ENCODE results near the gene CCN6.

Gene CCN6

GRCh38 chr6:112113431-112113830 is 59.5 kb downstream of the CCN6 start:
- no peak for DNase-seq (ENCODE audit: low read depth)
- no peak for TF ChIP-seq CTCF (conservative IDR thresholded peaks at IDR 0.05; ENCODE audit: low read depth, low read length)
- no peak overlapping the region for H3K4me3 ChIP-seq (ENCODE audit: low read length)

- H3K4me3 ChIP-seq (ENCODE audit: low read length) = no peak overlapping the region
- no peak for TF ChIP-seq CTCF (conservative IDR thresholded peaks at IDR 0.05; ENCODE audit: low read depth, low read length)
- DNase-seq (ENCODE audit: low read depth) = no peak
These were observed 60.0 kb downstream of the CCN6 start for GRCh38 chr6:112113918-112114317.

- no peak for DNase-seq (ENCODE audit: low read depth)
- no peak overlapping the region for H3K4me3 ChIP-seq (ENCODE audit: low read length)
- no peak for TF ChIP-seq CTCF (conservative IDR thresholded peaks at IDR 0.05; ENCODE audit: low read depth, low read length)
These were observed 60.8 kb downstream of the CCN6 start for GRCh38 chr6:112114577-112115223.

GRCh38 chr6:112116221-112116620 is 62.3 kb downstream of the CCN6 start:
- no peak for DNase-seq (ENCODE audit: low read depth)
- no peak overlapping the region for H3K4me3 ChIP-seq (ENCODE audit: low read length)
- no peak for TF ChIP-seq CTCF (conservative IDR thresholded peaks at IDR 0.05; ENCODE audit: low read depth, low read length)

GRCh38 chr6:112117554-112117953 is 63.6 kb downstream of the CCN6 start:
- no peak overlapping the region for H3K4me3 ChIP-seq (ENCODE audit: low read length)
- DNase-seq (ENCODE audit: low read depth) = no peak
- TF ChIP-seq CTCF (conservative IDR thresholded peaks at IDR 0.05; ENCODE audit: low read depth, low read length) = no peak

GRCh38 chr6:112118034-112118433 is 64.1 kb downstream of the CCN6 start:
- DNase-seq (ENCODE audit: low read depth) = no peak
- no peak for TF ChIP-seq CTCF (conservative IDR thresholded peaks at IDR 0.05; ENCODE audit: low read depth, low read length)

More at GRCh38 chr6:112118034-112118433, 64.1 kb downstream of the CCN6 start:
- no peak overlapping the region for H3K4me3 ChIP-seq (ENCODE audit: low read length)
